ENCODE measurements around the gene IKZF5. TPM values are rescaled to one million over a fixed set of nuclear protein-coding genes. Genes with fewer than 3 reads are reported as not detected.

Gene IKZF5
- total and polyA plus RNA-seq, 7 donors, result 4.4 to 16.4 (median 9.4) TPM

DNA sequence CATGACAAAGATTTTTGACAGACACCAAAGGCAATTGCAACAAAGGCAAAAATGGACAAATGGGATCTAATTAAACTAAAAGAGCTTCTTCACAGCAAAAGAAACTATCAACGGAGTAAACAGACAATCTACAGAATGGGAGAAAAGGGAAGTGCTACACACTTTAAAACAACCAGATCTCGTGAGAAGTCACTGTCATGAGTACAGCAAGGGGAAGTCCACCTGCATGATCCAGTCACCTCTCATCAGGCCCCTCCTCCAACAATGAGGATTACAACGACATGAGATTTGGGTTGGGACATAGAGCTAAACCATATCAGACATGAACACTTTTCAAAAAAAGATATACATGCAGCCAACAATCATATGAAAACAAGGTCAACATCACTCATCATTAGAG lies 39.9 kb downstream of the IKZF5 start:
- no peaks in the 10 kb centered on the region for H3K27me3 ChIP-seq
- intact Hi-C loops (cut with DNase I), result no loop called here
- H3K36me3 ChIP-seq, result no peaks in the 10 kb centered on the region
- no peak for DNase-seq
- H3K4me3 ChIP-seq, result no peak overlapping the region
- peaks cover 0 to 17% (median under 1%) of the 10 kb centered on the region in 4 donors for H3K9me3 ChIP-seq
- WGBS, 2 donors, result 72 to 77% methylated on average over 3 of the region's 3 CpGs
- TF ChIP-seq EP300 (IDR thresholded peaks at IDR 0.05), result no peak
- no peak for TF ChIP-seq POLR2A (IDR thresholded peaks at IDR 0.05)
- TF ChIP-seq POLR2AphosphoS5 (IDR thresholded peaks at IDR 0.05), result no peak
- TF ChIP-seq, protein P1, sequence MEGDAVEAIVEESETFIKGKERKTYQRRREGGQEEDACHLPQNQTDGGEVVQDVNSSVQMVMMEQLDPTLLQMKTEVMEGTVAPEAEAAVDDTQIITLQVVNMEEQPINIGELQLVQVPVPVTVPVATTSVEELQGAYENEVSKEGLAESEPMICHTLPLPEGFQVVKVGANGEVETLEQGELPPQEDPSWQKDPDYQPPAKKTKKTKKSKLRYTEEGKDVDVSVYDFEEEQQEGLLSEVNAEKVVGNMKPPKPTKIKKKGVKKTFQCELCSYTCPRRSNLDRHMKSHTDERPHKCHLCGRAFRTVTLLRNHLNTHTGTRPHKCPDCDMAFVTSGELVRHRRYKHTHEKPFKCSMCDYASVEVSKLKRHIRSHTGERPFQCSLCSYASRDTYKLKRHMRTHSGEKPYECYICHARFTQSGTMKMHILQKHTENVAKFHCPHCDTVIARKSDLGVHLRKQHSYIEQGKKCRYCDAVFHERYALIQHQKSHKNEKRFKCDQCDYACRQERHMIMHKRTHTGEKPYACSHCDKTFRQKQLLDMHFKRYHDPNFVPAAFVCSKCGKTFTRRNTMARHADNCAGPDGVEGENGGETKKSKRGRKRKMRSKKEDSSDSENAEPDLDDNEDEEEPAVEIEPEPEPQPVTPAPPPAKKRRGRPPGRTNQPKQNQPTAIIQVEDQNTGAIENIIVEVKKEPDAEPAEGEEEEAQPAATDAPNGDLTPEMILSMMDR (IDR thresholded peaks at IDR 0.05), result no peak
- no peak overlapping the region for H3K27ac ChIP-seq
- H3K4me1 ChIP-seq, result no peaks in the 10 kb centered on the region

DNA sequence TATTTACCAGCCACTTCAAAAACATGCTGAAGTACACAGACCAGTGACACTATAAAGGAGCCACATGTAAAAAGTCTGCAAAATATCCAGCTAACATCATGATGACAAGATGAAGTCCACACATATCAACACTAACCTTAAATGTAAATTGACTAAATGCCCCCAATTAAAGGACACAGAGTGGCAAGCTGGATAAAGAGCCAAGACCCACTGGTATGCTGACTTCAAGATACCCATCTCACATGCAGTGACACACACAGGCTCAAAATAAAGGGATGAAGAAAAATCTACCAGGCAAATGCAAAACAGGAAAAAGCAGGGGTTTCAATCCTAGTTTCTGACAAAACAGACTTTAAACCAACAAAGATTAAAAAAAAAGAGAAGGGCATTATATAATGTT lies 41.7 kb downstream of the IKZF5 start:
- intact Hi-C loops (cut with DNase I), result no loop called here
- TF ChIP-seq EP300 (IDR thresholded peaks at IDR 0.05), result no peak
- TF ChIP-seq POLR2A (IDR thresholded peaks at IDR 0.05), result no peak
- peaks cover 0 to 17% (median under 1%) of the 10 kb centered on the region in 4 donors for H3K9me3 ChIP-seq
- H3K36me3 ChIP-seq, result no peaks in the 10 kb centered on the region
- no peak for DNase-seq
- no peaks in the 10 kb centered on the region for H3K4me1 ChIP-seq
- no peak overlapping the region for H3K4me3 ChIP-seq
- no peaks in the 10 kb centered on the region for H3K27me3 ChIP-seq
- H3K27ac ChIP-seq, result no peak overlapping the region

DNA sequence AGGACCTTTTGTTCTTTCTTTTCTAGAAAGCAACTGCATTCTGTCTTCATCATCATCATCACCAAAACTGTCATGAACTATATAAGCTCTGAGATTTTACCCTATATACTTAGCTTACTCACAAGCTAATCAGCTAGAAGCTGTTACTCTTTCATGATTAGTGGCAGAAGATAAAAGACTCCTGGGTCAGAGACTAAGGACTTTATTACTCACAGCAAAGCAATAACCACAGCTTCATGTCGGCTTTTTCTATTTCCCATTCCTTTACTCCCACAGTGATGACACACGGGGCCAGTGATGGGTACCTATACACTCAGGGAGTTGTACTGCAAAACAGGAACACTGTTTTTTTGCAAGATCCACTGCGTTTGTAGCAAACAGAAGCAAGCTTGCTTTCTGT lies 46.2 kb downstream of the IKZF5 start:
- H3K27ac ChIP-seq, result no peak overlapping the region
- TF ChIP-seq, protein P1 (IDR thresholded peaks at IDR 0.05), result no peak
- TF ChIP-seq POLR2AphosphoS5 (IDR thresholded peaks at IDR 0.05) (no peak), EP300 (IDR thresholded peaks at IDR 0.05) (no peak), POLR2A (IDR thresholded peaks at IDR 0.05) (no peak)
- no peak overlapping the region for H3K4me3 ChIP-seq
- peaks cover 0 to 12% (median under 1%) of the 10 kb centered on the region in 4 donors for H3K9me3 ChIP-seq
- WGBS, 2 donors, result 62 to 63% methylated on average over 3 of the region's 3 CpGs
- no peaks in the 10 kb centered on the region for H3K36me3 ChIP-seq
- DNase-seq, result no peak
- H3K4me1 ChIP-seq, result no peaks in the 10 kb centered on the region
- no peaks in the 10 kb centered on the region for H3K27me3 ChIP-seq
- intact Hi-C loops (cut with DNase I), result no loop called here

DNA sequence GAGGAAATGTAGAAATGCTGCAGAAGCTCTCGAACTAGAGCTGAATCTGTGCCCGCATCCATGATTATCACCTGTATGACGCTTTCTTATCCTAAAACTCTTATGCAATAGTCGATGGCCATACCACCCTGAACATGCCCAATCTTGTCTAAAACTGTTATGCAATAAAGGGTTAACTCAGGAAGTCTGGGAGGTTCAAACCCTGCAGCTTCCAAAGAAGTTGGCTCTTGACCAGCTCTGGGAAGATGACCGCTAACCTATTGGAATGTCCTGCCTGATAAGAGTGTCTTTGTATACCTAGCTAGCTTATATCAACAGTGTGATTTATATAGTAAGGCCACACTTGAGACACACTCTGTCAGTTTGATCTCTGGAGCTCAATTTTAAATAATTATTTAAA lies 51.1 kb downstream of the IKZF5 start:
- no peak overlapping the region for H3K27ac ChIP-seq
- TF ChIP-seq POLR2A (IDR thresholded peaks at IDR 0.05) (no peak), POLR2AphosphoS5 (IDR thresholded peaks at IDR 0.05) (no peak), EP300 (IDR thresholded peaks at IDR 0.05) (no peak)
- TF ChIP-seq, protein P1 (IDR thresholded peaks at IDR 0.05), result no peak
- H3K9me3 ChIP-seq, result no peaks in the 10 kb centered on the region
- H3K27me3 ChIP-seq, result no peaks in the 10 kb centered on the region
- no peak for DNase-seq
- peaks cover 0 to 16% (median 15%) of the 10 kb centered on the region in 4 donors for H3K4me1 ChIP-seq
- 77 to 80% methylated on average over 5 of the region's 5 CpGs for WGBS, 2 donors
- H3K36me3 ChIP-seq, result no peaks in the 10 kb centered on the region
- intact Hi-C loops (cut with DNase I), result no loop called here
- H3K4me3 ChIP-seq, result no peak overlapping the region

DNA sequence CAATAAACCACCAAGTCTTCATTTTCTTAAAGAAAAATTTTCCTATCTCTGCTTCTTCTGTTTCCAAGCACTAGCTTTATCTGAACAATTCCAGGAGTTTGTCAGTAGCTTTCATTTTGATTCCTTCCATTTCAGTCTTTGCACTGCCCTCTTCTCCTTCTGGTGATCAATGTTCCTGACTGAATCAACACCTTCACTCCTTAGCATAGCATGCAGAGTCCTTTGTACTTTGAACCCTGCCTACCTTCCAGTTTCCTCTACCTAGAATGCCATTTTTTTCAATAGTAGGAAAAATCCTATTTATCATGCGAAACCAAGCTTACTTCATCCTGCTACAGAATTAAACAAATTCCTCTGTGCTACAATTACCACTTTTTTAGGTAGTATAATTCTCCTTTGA lies 52.7 kb downstream of the IKZF5 start:
- no peaks in the 10 kb centered on the region for H3K9me3 ChIP-seq
- H3K27ac ChIP-seq, result no peak overlapping the region
- no peaks in the 10 kb centered on the region for H3K36me3 ChIP-seq
- 90 to 93% methylated on average over 1 of the region's 1 CpG for WGBS, 2 donors
- no peak overlapping the region for H3K4me3 ChIP-seq
- TF ChIP-seq POLR2AphosphoS5 (IDR thresholded peaks at IDR 0.05), result no peak
- H3K4me1 ChIP-seq, result peaks cover 0 to 22% (median 19%) of the 10 kb centered on the region in 4 donors
- intact Hi-C loops (cut with DNase I), result no loop called here
- DNase-seq, result no peak
- no peaks in the 10 kb centered on the region for H3K27me3 ChIP-seq

DNA sequence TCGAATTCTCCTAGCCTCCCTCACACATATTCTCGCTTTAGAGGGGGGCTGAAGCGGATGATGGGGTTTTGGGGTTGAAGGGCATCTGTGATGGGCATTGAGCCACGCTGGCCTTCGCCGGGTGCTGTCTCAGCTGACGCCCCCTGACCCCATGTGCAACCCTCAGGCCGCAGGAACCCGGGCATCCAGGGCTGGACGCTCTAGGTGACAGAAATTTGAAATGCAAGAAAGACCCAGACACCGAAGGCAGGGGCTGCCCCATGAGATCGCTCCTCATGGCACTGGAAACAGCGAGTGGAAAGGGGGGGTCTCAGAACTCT lies 53.9 kb downstream of the IKZF5 start:
- peak overlapping the region in 2 of 4 donors; percentile 74 to 75 for H3K27ac ChIP-seq

More for the DNA sequence above, 53.9 kb downstream of the IKZF5 start:
- Histone ChIP-seq H3K27me3 (no peaks in the 10 kb centered on the region), H3K9me3 (no peaks in the 10 kb centered on the region), H3K36me3 (no peaks in the 10 kb centered on the region), H3K4me1 (peaks cover 0 to 22% (median 19%) of the 10 kb centered on the region in 4 donors), H3K4me3 (peak overlapping the region in 3 of 4 donors; percentile 68 to 86 (median 80))
- 66 to 82% methylated on average over 13 of the region's 13 CpGs for WGBS, 2 donors
- DNase-seq, result no peak
- intact Hi-C loops (cut with DNase I), result loop anchor here (1.0 kb wide), 2 partner anchors 26 to 54 kb away; partner anchors contain the start of genes IKZF5 and PSTK
- no peak for TF ChIP-seq POLR2AphosphoS5 (IDR thresholded peaks at IDR 0.05)
- TF ChIP-seq POLR2A (IDR thresholded peaks at IDR 0.05), result no peak
- no peak for TF ChIP-seq EP300 (IDR thresholded peaks at IDR 0.05)
- TF ChIP-seq, protein P1 (IDR thresholded peaks at IDR 0.05), result no peak
